GM20431 (cell line): ENCODE measurements around the gene CNTN5.

ENCODE experiments used
- in situ Hi-C: fragments of 300-500 bp; cut with MseI, MboI; formaldehyde crosslinking; loops from one replicate; pipeline ENCODE4 v1.15.0; 2020; ENCODE audit warnings: low sequenced_read_pairs; ENCODE audit not compliant: unreplicated experiment

Gene CNTN5

GRCh38 chr11:99567334-99567956, 546.7 kb downstream of the CNTN5 start:
- in situ Hi-C loops = no loop called here

GRCh38 chr11:99568808-99569207, 548.1 kb downstream of the CNTN5 start:
- in situ Hi-C loops = no loop called here

GRCh38 chr11:99571094-99571493, 550.3 kb downstream of the CNTN5 start:
- in situ Hi-C loops = no loop called here

- in situ Hi-C loops = no loop called here
These were observed 564.1 kb downstream of the CNTN5 start for GRCh38 chr11:99584830-99585229.

GRCh38 chr11:99585606-99586005, 564.9 kb downstream of the CNTN5 start:
- in situ Hi-C loops = no loop called here

GRCh38 chr11:99589771-99590170, 569.0 kb downstream of the CNTN5 start:
- in situ Hi-C loops = no loop called here

- in situ Hi-C loops = no loop called here
These were observed 571.5 kb downstream of the CNTN5 start for GRCh38 chr11:99592266-99592665.

- in situ Hi-C loops = no loop called here
These were observed 572.4 kb downstream of the CNTN5 start for GRCh38 chr11:99593197-99593596.

GRCh38 chr11:99601179-99601578, 580.4 kb downstream of the CNTN5 start:
- in situ Hi-C loops = no loop called here

- in situ Hi-C loops = no loop called here
These were observed 593.6 kb downstream of the CNTN5 start for GRCh38 chr11:99614352-99614751.

- in situ Hi-C loops = no loop called here
These were observed 609.9 kb downstream of the CNTN5 start for GRCh38 chr11:99630629-99631028.

GRCh38 chr11:99631618-99632017, 610.9 kb downstream of the CNTN5 start:
- in situ Hi-C loops = no loop called here

GRCh38 chr11:99632969-99633368, 612.2 kb downstream of the CNTN5 start:
- in situ Hi-C loops = no loop called here

GRCh38 chr11:99634581-99634980, 613.8 kb downstream of the CNTN5 start:
- in situ Hi-C loops = no loop called here

- in situ Hi-C loops = no loop called here
These were observed 617.4 kb downstream of the CNTN5 start for GRCh38 chr11:99638073-99638553.

GRCh38 chr11:99640671-99641070, 619.9 kb downstream of the CNTN5 start:
- in situ Hi-C loops = no loop called here

GRCh38 chr11:99645934-99646333, 625.2 kb downstream of the CNTN5 start:
- in situ Hi-C loops = no loop called here

GRCh38 chr11:99670067-99670676, 649.4 kb downstream of the CNTN5 start:
- in situ Hi-C loops = no loop called here

- in situ Hi-C loops = no loop called here
These were observed 651.2 kb downstream of the CNTN5 start for GRCh38 chr11:99671808-99672409.

GRCh38 chr11:99676292-99676691, 655.5 kb downstream of the CNTN5 start:
- in situ Hi-C loops = no loop called here

GRCh38 chr11:99682171-99682570, 661.4 kb downstream of the CNTN5 start:
- in situ Hi-C loops = no loop called here

GRCh38 chr11:99682646-99683045, 661.9 kb downstream of the CNTN5 start:
- in situ Hi-C loops = no loop called here
